Liver (tissue), 9 donors: ENCODE measurements around the gene LRRC25. TPM values are rescaled to one million over a fixed set of nuclear protein-coding genes. Genes with fewer than 3 reads are reported as not detected.

Experiments
- DNase-seq: peaks from one replicate; pipeline ENCODE4 v3.0.0-alpha.2; 2017; ENCODE audit warnings: low spot score
- H3K27ac ChIP-seq, 2 donors: one replicate each; pipeline ENCODE4 v1.7.0; 2013; ENCODE audit warnings: inconsistent platforms in 2 of 2, low read length in 2 of 2, control low read depth in 1 of 2, low read depth in 1 of 2, mild to moderate bottlenecking in 1 of 2
- H3K27me3 ChIP-seq, 4 donors: one replicate each; pipeline versions ENCODE4 v1.6.1 to v1.7.0; 2013; ENCODE audit warnings: low read length in 3 of 4, inconsistent platforms in 1 of 4, mild to moderate bottlenecking in 1 of 4, moderate library complexity in 1 of 4; ENCODE audit not compliant: control insufficient read depth in 4 of 4, insufficient read depth in 4 of 4
- H3K36me3 ChIP-seq, 4 donors: one replicate each; pipeline versions ENCODE4 v1.6.1 to v1.7.0; 2013; ENCODE audit warnings: low read length in 3 of 4, mild to moderate bottlenecking in 3 of 4, low read depth in 1 of 4, moderate library complexity in 1 of 4; ENCODE audit not compliant: control insufficient read depth in 4 of 4, insufficient read depth in 3 of 4
- H3K4me1 ChIP-seq, 4 donors: one replicate each; pipeline versions ENCODE4 v1.6.1 to v1.7.0; 2013; ENCODE audit warnings: low read length in 3 of 4, mild to moderate bottlenecking in 3 of 4, moderate library complexity in 1 of 4; ENCODE audit not compliant: control insufficient read depth in 4 of 4, insufficient read depth in 4 of 4
- H3K4me3 ChIP-seq, 3 donors: one replicate each; pipeline versions ENCODE4 v1.6.1 to v1.7.0; 2013; ENCODE audit warnings: low read length in 3 of 3, control low read depth in 1 of 3, low read depth in 1 of 3, mild to moderate bottlenecking in 1 of 3
- H3K9ac ChIP-seq, 2 donors: one replicate each; pipeline ENCODE4 v1.7.0; 2013; ENCODE audit warnings: low read length in 2 of 2, mild to moderate bottlenecking in 2 of 2, moderate library complexity in 2 of 2, control low read depth in 1 of 2, low read depth in 1 of 2
- H3K9me3 ChIP-seq, 4 donors: one replicate each; pipeline versions ENCODE4 v1.6.1 to v1.7.0; 2013; ENCODE audit warnings: low read length in 3 of 4; ENCODE audit not compliant: control insufficient read depth in 4 of 4
- EGR1 ChIP-seq, 2 donors: IDR thresholded peaks; 2 replicates each; pipeline ENCODE4 v1.6.1; 2016 to 2018; ENCODE audit warnings: antibody characterized with exemption in 2 of 2, low read depth in 2 of 2
- FOXA1 ChIP-seq: IDR thresholded peaks from 2 replicates; pipeline ENCODE4 v1.6.1; 2016; ENCODE audit warnings: antibody characterized with exemption
- FOXA2 ChIP-seq: IDR thresholded peaks from 2 replicates; pipeline ENCODE4 v1.6.1; 2016; ENCODE audit warnings: antibody characterized with exemption
- GABPA ChIP-seq, 2 donors: IDR thresholded peaks in 1 of 2; conservative IDR thresholded peaks in 1 of 2; 2 replicates each; pipeline ENCODE4 v1.6.1; 2016; ENCODE audit warnings: antibody characterized with exemption in 2 of 2, mild to moderate bottlenecking in 1 of 2, moderate library complexity in 1 of 2
- HNF4A ChIP-seq, 2 donors: conservative IDR thresholded peaks; 2 replicates each; pipeline ENCODE4 v1.6.1; 2016; ENCODE audit warnings: antibody characterized with exemption in 2 of 2, mild to moderate bottlenecking in 2 of 2
- HNF4G ChIP-seq: IDR thresholded peaks from 2 replicates; pipeline ENCODE4 v1.6.1; 2016; ENCODE audit warnings: antibody characterized with exemption
- JUND ChIP-seq, 2 donors: IDR thresholded peaks; 2 replicates each; pipeline ENCODE4 v1.6.1; 2016; ENCODE audit warnings: antibody characterized with exemption in 2 of 2
- MAX ChIP-seq: IDR thresholded peaks from 2 replicates; pipeline ENCODE4 v1.6.1; 2016; ENCODE audit warnings: antibody characterized with exemption
- NR2F2 ChIP-seq: IDR thresholded peaks from 2 replicates; pipeline ENCODE4 v1.6.1; 2016; ENCODE audit warnings: antibody characterized with exemption
- RAD21 ChIP-seq, 2 donors: IDR thresholded peaks; 2 replicates each; pipeline ENCODE4 v1.6.1; 2016; ENCODE audit warnings: antibody characterized with exemption in 2 of 2, mild to moderate bottlenecking in 2 of 2
- RXRA ChIP-seq, 2 donors: IDR thresholded peaks; 2 replicates each; pipeline ENCODE4 v1.6.1; 2017 to 2018; ENCODE audit warnings: antibody characterized with exemption in 2 of 2, mild to moderate bottlenecking in 1 of 2
- SP1 ChIP-seq: IDR thresholded peaks from 2 replicates; pipeline ENCODE4 v1.6.1; 2018; ENCODE audit warnings: antibody characterized with exemption, mild to moderate bottlenecking
- TAF1 ChIP-seq: conservative IDR thresholded peaks from 2 replicates; pipeline ENCODE4 v1.6.1; 2016; ENCODE audit warnings: antibody characterized with exemption, mild to moderate bottlenecking
- YY1 ChIP-seq: IDR thresholded peaks from 2 replicates; pipeline ENCODE4 v1.6.1; 2016; ENCODE audit warnings: antibody characterized with exemption, mild to moderate bottlenecking
- ZBTB33 ChIP-seq: IDR thresholded peaks from 2 replicates; pipeline ENCODE4 v1.6.1; 2016; ENCODE audit warnings: antibody characterized with exemption
- WGBS: extraction: QIAGEN DNeasy Blood & Tissue Kit; methylation state at CpG from one replicate; pipeline ENCODE4 v1.1.7; 2013; 5-methylcytosine and 5-hydroxymethylcytosine counted together
- polyA plus RNA-seq, 2 donors: library from polyadenylated mRNA; stranded (reverse) in 1 of 2; unstranded in 1 of 2; fragments of 200-250 nt in 1 of 2; fragments of >200 nt in 1 of 2; fragmentation: Nextera tagmentation in 1 of 2; extraction: Ambion mirVana in 1 of 2; gene quantifications; one replicate each; pipeline versions ENCODE4 v1.2.1 to v1.2.3, GENCODE V29; 2013 to 2015
- total RNA-seq, 2 donors: library from RNA; depleted of rRNA; stranded (reverse); fragments of >200 nt; gene quantifications; one replicate each; pipeline ENCODE4 v1.2.3, GENCODE V29; 2014
- TF ChIP-seq, protein P1 (sequence below): IDR thresholded peaks from 2 replicates; pipeline ENCODE4 v1.6.1; 2016; ENCODE audit warnings: antibody characterized with exemption
- TF ChIP-seq, protein P2 (sequence below): IDR thresholded peaks from 2 replicates; pipeline ENCODE4 v1.6.1; 2016; ENCODE audit warnings: antibody characterized with exemption, mild to moderate bottlenecking
- TF ChIP-seq, protein P3 (sequence below): fragments of 150-350 bp; IDR thresholded peaks from 2 replicates; pipeline ENCODE4 v1.5.1; 2017; ENCODE audit warnings: improper control_type of control experiment, low read depth, low read length; ENCODE audit not compliant: missing input control
- donor health status: healthy.
- donor health status: healthy.
- donor health status: healthy.
- donor health status: healthy.
- donor health status: healthy.

LRRC25 gene
- total and polyA plus RNA-seq, 4 donors = 2.3 to 13.4 (median 6.9) TPM

DNA sequence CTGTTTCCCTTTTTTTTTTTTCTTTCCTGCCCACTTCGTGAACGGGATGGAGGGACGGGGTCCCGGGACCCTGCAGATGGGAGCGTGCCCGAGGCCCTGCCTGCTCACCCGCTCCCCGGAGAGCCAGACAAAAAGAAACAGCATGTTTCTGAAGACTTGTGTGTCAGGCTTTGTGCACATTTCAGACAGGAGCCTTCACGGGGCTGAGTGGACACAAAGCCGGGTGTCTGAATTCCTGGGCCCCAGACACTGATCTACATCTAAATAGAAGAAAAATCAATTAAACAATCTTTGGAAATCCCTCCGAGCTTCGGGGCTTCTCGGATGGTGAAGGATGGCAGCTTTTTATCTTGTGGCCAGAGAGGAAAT, 52.9 kb downstream of the LRRC25 start:
- no peak overlapping the region for H3K9ac ChIP-seq
- no peak for DNase-seq
- peaks cover 2 to 14% (median 10%) of the 10 kb centered on the region in 4 donors for H3K36me3 ChIP-seq
- H3K4me1 ChIP-seq = peaks cover 4 to 21% (median 11%) of the 10 kb centered on the region in 4 donors
- no peak for TF ChIP-seq EGR1 (IDR thresholded peaks at IDR 0.05; ENCODE audit: low read depth in 2 of 2)
- no peak for TF ChIP-seq HNF4G
- TF ChIP-seq YY1 = no peak
- TF ChIP-seq TAF1 = no peak
- no peak for TF ChIP-seq NR2F2
- TF ChIP-seq JUND (IDR thresholded peaks at IDR 0.05) = no peak
- no peak for TF ChIP-seq RXRA (IDR thresholded peaks at IDR 0.05)
- TF ChIP-seq GABPA (IDR thresholded peaks at IDR 0.05 in 1 of 2, conservative IDR thresholded peaks at IDR 0.05 in 1 of 2) = no peak
- TF ChIP-seq MAX = no peak
- TF ChIP-seq FOXA1 = no peak
- TF ChIP-seq, protein P1, sequence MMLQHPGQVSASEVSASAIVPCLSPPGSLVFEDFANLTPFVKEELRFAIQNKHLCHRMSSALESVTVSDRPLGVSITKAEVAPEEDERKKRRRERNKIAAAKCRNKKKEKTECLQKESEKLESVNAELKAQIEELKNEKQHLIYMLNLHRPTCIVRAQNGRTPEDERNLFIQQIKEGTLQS = no peak
- TF ChIP-seq SP1 = no peak
- TF ChIP-seq RAD21 (IDR thresholded peaks at IDR 0.05) = no peak
- WGBS = 66% methylated on average over 13 of the region's 13 CpGs
- no peaks in the 10 kb centered on the region for H3K27me3 ChIP-seq
- H3K9me3 ChIP-seq = no peaks in the 10 kb centered on the region
- no peak overlapping the region for H3K27ac ChIP-seq
- H3K4me3 ChIP-seq = no peak overlapping the region

DNA sequence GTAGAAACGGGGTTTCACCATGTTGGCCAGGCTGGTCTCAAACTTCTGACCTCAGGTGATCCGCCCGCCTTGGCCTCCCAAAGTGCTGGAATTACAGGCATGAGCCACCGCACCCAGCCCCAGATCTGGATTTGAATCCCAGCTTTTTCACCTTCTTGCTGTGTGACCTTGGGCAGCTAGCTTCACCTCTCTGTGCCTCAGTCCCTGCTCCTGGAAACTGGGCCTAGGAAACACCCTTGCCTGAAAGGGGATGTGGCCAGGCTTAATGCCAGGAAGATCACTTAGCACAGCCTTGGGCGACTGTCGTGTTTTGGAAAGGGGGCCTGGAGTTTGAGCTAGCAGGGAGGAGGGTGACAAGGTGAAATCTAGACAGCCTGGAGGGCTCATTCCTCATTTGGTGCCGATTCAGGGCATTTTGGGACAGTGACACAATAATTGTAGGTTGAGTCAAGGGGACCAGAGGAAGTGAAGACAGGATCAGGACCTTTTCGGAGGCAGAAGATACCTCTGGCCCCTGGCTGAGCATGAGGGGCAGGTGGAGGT, 55.3 kb downstream of the LRRC25 start:
- no peaks in the 10 kb centered on the region for H3K9me3 ChIP-seq
- peaks cover 4 to 39% (median 20%) of the 10 kb centered on the region in 4 donors for H3K4me1 ChIP-seq
- H3K36me3 ChIP-seq = peaks cover 2 to 13% (median 5%) of the 10 kb centered on the region in 4 donors
- no peak for TF ChIP-seq RAD21 (IDR thresholded peaks at IDR 0.05)
- TF ChIP-seq, protein P2, sequence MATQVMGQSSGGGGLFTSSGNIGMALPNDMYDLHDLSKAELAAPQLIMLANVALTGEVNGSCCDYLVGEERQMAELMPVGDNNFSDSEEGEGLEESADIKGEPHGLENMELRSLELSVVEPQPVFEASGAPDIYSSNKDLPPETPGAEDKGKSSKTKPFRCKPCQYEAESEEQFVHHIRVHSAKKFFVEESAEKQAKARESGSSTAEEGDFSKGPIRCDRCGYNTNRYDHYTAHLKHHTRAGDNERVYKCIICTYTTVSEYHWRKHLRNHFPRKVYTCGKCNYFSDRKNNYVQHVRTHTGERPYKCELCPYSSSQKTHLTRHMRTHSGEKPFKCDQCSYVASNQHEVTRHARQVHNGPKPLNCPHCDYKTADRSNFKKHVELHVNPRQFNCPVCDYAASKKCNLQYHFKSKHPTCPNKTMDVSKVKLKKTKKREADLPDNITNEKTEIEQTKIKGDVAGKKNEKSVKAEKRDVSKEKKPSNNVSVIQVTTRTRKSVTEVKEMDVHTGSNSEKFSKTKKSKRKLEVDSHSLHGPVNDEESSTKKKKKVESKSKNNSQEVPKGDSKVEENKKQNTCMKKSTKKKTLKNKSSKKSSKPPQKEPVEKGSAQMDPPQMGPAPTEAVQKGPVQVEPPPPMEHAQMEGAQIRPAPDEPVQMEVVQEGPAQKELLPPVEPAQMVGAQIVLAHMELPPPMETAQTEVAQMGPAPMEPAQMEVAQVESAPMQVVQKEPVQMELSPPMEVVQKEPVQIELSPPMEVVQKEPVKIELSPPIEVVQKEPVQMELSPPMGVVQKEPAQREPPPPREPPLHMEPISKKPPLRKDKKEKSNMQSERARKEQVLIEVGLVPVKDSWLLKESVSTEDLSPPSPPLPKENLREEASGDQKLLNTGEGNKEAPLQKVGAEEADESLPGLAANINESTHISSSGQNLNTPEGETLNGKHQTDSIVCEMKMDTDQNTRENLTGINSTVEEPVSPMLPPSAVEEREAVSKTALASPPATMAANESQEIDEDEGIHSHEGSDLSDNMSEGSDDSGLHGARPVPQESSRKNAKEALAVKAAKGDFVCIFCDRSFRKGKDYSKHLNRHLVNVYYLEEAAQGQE = no peak
- no peak for TF ChIP-seq GABPA (IDR thresholded peaks at IDR 0.05 in 1 of 2, conservative IDR thresholded peaks at IDR 0.05 in 1 of 2)
- no peak for TF ChIP-seq HNF4G
- no peak for TF ChIP-seq HNF4A (conservative IDR thresholded peaks at IDR 0.05)
- TF ChIP-seq MAX = no peak
- TF ChIP-seq TAF1 = no peak
- no peak for TF ChIP-seq ZBTB33
- TF ChIP-seq FOXA2 = no peak
- no peak for TF ChIP-seq FOXA1
- TF ChIP-seq SP1 = no peak
- no peak for TF ChIP-seq EGR1 (IDR thresholded peaks at IDR 0.05; ENCODE audit: low read depth in 2 of 2)
- TF ChIP-seq, protein P1 = no peak
- TF ChIP-seq, protein P3, sequence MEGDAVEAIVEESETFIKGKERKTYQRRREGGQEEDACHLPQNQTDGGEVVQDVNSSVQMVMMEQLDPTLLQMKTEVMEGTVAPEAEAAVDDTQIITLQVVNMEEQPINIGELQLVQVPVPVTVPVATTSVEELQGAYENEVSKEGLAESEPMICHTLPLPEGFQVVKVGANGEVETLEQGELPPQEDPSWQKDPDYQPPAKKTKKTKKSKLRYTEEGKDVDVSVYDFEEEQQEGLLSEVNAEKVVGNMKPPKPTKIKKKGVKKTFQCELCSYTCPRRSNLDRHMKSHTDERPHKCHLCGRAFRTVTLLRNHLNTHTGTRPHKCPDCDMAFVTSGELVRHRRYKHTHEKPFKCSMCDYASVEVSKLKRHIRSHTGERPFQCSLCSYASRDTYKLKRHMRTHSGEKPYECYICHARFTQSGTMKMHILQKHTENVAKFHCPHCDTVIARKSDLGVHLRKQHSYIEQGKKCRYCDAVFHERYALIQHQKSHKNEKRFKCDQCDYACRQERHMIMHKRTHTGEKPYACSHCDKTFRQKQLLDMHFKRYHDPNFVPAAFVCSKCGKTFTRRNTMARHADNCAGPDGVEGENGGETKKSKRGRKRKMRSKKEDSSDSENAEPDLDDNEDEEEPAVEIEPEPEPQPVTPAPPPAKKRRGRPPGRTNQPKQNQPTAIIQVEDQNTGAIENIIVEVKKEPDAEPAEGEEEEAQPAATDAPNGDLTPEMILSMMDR = no peak
- no peak for DNase-seq
- WGBS = 83% methylated on average over 8 of the region's 8 CpGs
- no peak overlapping the region for H3K9ac ChIP-seq
- H3K4me3 ChIP-seq = no peak overlapping the region
- no peaks in the 10 kb centered on the region for H3K27me3 ChIP-seq
- no peak overlapping the region for H3K27ac ChIP-seq
